Fibroblast of upper back skin (primary cell): Measurements from ENCODE around the gene KCNQ1OT1.

Experiments used
- DNase-seq: peaks from one replicate; pipeline ENCODE4 v3.0.0-alpha.2; 2013

Gene KCNQ1OT1

DNA sequence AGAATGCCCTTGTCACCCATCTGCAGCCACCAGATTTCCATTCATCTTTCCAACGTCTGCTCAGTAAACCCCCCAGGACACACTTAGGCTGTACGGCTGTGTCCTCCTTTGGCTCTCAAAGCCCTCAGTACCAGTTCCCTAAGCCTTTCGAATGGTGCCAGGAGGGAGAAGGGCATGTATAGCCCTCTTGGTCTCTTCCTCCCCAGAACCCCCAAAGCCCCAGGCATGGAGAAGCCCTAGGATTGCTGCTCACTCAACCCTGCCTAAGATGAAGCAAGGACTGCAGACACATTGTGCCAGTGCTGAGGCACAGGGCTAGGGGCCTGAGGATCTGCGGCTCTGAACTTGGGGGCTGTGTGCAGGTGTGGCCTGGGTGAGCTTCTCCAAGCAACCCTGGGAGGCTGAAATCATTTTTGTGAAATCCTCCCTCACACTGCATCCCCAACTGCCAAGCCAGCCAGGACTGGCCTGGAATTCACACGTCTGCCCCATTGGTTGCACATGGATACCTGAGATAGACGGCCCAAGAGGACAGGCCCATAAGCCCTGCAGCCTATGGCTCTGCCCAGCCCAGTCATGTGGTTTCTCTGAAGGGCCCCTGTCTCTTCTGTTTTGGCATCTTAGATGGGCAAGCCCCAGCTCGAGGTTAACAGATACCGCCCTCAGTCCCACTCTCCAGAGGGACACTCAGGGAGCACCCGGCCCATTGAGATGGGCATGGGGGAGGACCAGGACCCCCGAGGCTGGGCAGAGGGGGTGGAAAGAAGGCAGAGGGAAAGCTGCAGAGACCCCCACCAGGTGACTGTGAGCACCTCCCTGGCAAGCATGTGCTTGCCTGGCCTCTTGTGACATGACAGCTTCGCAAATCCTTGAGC is 34.0 kb downstream of the KCNQ1OT1 start:
- no peak for DNase-seq

DNA sequence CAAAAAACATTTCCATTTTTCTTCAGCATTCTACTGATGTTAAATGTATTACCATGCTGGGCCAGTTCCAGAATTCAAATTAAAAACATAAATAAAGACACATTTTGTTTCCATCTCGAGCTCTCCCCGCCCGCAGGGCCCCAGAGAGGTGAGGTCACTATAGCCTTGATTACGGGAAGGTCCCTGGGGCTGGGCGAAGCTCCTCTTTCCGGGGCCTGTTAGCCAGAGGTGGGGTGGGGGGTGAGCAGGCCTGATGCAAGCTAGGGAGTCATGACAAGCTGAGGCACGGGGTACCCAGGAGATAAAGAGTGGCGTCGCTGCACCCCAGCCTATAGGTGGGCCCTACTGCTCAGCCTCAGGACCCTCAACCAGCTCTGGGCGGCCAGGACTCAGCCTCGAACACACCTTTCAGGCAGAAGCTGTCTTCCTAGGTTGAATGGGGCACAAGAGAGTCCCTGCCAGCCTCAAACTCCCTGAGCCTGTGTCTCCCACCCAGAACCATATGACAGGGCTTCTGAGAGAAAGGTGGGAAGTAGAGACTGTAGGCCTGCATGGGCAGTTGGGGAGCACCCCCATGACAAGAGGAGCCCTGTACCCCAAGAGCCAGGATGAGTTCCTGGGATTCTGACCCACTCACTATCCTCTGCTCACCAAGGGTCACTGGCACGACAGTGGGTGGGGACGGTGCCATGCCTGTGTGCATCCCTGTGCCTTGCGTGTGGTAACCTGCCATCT is 34.8 kb downstream of the KCNQ1OT1 start:
- DNase-seq: no peak

DNA sequence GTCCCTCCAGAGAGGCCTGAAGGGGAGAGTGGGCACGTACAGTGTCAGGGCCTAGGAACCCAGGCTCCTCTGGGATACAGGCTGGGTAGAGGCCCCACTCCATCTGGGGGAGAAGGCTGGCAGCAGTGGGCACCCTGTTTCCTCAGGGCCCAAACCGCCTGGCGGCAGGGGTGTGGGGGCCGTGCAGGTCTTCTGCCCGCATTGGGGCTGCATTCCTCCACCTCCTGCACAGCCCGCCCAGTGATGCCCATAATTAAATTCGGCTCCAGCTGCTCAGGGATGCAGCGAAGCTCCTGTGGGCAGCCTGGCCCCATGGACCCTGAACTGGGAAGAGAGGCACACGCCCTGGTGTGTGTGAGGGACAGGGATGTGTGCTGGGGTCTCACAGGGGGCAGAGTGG is 35.4 kb downstream of the KCNQ1OT1 start:
- DNase-seq: no peak

DNA sequence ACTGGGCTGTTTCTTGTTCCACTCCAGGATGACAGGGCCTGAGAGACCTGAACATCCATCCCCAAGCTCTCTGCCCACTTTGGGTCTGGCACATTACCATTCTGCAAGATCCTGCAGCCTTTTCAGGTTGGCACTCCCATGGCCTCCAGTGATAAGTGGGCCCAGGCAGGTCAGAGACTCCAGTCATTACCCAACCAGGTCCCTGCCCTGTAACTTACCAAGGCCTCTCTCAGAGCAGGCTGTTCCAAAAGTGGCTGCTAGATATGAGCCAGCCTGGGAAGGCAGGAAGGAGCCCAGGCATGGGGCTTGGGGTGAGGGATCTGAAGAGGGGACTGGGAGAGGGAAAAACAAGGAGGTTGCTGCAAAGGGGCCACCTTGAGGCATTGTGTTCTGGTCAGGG is 35.9 kb downstream of the KCNQ1OT1 start:
- no peak for DNase-seq

DNA sequence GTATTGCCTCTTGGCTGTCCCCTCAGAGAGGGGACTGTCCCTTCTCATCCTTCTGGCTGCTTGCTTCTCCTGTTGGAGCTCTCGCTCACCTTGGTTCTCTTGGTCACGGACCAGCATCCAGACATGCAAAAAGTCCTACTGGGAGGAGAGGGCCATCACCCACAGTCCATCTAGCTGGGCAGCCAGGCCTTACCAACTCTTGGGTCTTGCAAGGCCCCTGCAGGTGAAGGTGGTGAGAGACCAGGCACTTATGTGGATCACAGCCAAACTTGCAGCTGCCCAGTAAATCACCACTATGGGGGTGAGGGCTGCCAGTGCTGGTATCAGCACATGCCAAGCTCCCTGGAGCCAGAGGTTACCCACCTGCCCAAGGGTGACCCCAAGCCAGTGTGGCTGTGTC is 36.3 kb downstream of the KCNQ1OT1 start:
- DNase-seq: no peak

DNA sequence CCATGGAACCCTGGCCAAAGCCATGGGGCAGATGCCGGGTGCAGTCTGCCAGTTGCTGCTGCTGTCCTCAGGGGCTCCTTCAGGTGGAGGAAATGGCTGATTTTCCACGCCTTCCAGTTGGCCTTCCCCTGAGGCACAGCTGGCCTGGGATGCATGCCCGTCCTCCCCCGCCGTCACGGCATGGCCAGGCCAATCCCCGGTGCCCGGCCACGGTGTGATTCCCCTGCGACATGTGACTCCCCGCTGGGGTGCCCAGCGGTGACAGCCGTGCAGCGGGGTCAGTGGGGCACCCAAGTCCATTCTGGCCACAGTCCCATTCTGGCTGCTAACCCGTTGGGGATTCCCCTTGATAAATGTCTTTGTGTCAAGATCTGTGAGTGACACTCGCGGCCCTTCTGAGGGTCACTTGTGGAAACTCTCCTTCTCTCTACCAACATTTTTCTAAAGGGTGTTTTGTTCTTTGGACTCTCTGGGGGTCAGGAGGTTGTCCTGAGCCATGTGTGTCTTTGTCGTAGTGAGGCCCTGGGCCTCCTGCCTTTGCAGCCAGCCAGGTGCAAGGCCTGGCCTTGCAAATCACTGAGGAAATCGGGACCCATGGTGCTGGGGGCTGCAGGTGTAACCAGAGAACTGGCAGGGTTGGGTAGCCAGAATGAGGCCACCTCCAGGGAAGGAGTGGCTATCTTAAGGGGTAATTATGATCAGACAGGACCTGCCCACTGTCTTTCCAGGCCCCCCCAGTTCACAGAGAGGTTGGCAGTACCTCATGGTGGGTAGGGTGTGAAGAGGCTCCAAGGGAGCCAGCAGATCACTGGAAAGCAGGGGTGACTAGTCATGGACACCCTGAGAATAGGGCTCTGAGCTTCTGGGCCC is 37.1 kb downstream of the KCNQ1OT1 start:
- no peak for DNase-seq

DNA sequence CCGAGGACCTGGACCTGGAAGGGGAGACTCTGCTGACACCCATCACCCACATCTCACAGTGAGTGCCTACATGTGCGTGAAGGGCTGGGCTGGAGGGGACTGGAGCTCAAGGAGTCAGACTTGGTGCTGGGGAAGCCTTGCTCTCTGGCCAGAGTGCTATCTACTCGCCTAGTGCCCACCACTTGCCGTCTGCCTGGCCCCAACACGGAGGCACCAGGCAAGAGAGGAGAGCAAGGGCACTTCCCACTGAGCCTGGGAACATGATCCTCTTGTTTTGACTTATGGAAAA is 37.8 kb downstream of the KCNQ1OT1 start:
- DNase-seq: no peak

DNA sequence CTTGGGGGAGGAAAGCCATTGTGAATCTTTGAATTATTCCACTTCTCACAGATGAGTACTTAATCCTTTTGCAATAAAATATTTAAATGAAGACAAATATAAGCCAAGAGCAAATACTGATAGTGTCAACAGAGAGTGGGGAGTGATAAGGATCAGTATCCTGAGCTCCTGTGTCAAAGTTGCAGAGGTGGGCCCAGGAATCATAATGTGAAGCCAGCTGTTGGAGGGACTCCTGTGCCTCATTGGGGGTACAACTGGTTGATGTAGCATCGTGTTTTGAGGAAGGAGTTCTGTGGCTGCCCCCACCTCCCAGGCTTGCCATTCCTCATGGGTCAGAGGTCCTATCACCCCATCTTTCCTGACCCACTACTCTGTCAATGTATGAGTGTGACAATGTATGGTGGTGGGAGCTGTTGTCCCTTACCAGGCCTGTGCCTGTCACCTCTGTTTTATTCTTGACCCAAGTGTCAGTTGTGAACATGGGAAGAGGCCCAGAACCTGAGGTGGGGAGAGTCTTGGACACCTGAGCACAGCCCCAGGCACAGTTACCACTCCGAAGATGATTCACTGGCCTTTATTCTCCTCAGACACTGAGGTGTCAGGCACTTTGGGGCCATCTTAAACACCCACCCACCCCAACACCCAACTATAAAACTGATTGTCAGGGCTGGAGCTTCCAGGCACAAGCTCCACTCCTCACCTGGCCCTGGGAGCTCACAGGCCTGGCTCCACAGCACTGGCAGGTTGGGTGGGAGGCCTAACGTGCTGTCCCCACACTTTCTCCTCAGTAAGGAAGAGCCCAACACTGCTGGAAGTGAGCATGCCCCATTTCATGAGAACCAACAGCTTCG is 38.4 kb downstream of the KCNQ1OT1 start:
- no peak for DNase-seq

DNA sequence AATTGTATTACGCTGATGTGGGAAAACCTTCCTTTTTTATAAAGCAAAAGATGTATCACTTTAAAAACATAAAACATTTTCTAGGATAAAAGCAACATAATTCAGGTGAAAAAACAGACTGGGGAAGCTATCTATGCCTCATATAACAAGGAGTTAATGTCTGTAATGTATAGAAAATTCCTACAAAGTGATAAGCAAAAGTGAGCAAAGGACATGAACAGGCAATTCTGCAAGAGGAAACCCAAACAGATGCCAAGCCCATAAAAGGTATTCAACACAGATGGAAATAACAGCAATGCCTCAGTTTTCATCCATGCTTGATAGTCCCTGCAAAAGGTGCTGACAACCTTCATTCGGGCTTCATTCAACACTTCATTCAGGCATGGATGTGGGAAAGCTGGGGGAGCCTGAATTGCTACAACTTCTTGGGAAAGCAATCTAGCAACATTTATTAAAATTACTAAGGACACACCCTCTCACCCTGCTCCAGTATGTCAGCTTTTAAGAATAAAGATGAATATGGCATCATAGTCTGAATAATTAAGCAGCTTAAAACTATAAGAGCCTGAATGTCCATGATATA is 39.3 kb downstream of the KCNQ1OT1 start:
- no peak for DNase-seq

DNA sequence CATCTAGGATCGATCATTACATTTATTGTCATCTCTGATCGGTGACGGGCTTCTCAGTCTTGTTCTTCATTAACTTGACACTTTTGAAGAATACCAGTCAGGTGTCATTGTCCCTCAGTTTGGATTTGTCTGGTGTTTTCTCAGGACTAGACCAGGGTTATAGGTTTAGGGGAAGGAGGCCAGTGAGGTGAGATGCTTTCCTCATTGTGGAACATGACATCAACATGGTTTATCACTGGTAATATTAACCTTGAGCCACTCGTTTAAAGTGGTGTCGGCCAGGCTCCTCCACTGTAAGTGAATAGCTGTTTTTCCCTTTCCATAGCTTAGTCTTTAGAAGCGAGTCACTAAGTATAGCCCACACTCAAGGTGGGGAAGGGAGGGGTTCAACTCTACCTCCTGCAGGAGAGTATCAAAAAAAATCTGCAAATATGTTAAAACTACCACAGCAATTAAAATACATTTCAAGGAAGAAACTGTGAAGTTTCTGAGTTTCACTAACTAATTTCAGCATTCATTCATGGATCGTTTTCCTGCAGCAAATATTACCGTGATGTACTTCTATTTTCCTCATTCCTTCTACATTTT is 42.0 kb downstream of the KCNQ1OT1 start:
- DNase-seq: no peak

DNA sequence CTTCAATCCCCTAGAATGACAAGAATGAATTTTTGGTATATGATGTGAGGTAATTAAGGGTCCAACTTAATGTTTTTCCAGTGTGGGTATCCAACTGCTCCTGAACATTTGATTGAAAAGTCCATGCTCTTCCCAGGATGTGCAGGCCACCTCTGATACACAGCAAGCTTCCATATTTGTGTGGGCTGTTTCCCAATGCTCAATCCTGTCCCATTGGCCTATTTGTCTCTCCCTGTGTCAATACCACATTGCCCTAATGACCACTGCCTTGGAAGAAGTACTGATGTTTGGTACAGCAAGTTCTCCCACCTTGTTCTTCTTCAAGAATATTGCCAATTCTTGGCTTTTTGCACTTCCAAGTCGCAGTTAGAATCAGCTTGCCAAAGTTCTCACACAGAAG is 42.9 kb downstream of the KCNQ1OT1 start:
- no peak for DNase-seq

DNA sequence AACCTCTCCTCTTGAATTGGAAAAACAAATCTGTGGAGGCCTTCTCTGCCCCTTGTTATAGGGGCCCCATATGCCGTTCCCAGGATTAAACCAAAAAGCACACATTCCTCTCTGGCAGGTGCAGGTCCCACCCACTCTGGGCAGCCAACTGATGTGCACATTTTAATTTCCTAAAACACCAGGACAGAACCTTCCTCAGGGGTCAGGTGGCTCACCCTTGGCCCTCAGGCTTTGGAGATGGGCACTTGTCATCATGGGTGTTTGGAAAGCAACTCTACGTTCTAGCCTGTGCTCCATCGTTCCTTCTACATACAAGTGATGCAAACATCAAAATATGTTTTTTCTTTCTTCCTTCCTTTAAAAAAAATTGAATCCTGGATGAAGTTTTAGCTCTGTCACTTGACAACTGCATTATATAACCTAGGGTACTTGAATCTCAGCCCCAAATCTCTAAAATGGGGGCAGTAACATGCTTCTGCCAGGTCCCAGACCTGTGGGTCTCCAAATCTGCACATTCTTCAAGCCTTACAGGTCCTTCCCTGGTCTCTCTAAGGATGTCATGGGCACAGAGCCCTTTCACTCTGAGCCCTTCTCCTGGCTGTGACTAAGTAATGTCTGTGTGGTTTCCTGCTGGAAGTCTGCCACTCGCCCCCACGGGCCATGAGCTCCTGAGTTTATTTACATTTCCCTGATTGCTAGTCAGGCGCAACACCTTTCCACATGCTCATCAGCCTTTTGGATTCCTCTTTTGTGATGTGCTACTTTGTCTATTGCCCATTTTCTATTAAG is 43.8 kb downstream of the KCNQ1OT1 start:
- peak; percentile 56 for DNase-seq

DNA sequence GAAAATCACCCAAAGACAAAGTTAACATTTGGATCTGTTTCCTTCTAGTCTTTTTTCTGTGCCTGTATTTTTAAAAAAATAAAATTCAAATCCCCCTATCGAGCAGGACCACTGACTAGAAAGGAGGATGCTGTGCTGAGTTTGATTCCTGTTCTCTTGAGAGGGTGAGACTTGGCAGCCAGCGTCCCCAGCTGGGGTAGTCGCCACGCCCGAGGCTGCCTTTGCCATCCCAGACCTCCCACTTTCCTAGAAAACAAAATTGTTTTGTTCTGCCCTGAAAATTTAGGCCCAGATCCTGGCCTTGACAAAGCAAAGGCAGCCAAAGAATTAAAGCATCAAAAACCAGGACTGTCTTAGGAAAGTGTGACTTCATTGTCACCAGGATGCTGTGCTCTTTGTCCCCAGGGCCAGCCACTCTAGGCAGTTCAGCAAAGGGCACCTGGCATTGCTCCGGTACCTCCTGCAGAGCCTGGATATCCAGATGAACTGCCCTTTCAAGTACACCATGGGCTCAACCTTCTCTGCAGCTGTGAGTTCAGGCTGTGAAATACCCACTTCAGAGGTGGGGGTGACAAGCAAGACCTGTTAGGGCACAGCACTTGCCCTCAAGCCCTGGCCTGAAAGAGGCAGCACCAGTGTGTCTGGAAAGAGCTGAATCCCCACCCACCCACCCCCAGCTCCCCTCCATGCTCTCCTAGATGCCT is 44.6 kb downstream of the KCNQ1OT1 start:
- no peak for DNase-seq

DNA sequence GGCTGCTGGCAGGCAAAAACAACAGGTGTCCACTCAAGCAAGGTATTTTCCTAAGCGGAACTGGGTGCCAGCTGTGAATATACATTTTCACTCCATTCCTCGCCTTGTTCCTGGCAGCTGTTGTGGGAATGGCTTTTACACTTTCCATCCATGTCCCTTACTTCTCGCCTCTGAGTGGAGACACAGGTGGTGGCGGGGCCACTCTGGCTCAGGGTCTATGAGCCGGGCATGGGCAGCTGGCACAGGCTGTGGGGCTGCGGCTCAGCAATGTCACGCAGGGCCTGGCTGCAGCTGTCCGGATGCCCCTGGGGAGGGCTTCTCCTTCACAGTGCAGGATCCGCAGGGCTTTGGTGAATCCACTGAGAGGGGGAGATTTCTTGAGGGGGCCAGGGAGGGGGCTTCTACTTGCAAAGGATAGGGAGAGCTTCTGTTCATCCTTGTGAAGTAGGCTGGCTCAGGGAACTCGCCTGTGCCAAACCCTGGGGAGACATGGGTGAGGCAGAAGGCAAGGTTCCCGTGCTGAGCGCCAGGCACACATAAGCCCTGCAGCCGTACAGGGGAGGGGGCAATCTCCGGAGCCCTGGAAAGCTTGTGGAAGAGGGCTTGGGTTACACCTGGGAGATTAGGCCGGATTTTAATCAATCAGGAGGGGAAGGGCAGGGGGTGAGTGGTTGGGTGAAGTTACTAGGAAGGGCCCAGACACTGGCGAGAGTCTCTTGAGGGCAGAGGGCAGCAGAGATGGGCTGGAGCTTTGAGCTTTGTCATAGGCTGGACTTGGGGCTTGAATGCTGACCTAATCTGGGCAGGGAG is 45.7 kb downstream of the KCNQ1OT1 start:
- DNase-seq: no peak

DNA sequence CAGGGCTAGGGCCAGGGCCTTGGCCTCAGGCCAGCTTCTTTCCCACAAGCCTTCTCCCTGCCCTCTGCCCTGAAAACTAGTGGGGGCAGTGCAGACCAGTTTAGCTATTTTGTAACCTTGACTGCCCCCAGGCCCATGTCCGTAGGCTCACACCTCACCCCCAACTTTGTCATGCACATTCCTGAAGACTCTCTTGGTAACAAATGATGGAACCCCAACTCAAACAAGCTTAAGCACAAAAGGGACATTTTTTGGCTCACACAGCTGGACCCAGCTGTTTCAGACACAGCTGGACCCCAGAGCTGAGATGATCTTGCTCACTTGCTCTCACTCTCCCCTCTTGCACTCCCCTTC is 46.6 kb downstream of the KCNQ1OT1 start:
- DNase-seq: no peak

DNA sequence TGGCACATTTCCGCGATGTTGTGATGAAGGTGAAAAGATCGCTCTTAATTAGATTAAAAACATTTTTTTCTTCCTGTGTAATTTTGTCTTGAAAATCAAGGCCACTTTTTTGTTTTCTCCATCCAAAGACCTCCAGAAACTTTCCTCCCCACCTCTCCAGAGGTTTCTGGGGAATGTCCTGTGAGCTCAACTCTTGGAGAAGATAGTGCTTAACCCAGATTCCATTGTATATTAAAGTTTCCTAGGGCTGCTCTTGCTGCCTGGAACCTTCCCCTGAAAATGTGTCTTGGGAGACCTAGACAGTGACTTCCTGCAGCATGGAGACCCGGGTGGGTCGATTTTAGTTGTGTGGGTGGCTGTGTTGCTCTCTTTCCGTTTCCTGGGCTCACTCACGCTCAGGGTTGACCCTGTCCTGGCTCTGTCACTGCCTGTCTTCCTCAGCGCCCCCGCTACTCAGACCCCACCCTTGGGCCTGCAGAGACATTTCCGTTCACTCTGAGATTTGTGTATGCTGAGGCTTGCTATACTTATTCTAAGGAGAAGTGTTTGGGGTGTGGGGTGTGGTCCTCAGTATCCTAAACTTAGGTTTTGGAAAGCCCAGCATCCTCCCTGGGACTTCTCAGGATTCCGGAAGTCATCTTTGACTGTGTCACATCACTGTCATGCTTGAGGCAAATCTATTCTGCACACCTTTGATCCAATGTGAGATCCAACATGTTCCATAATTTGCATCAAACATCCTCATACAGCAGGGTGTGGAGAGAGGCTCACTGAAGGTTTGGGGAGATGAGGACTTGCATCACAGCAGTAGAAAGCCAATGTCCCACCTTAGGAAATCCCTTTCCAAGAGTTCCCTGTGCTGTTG is 47.2 kb downstream of the KCNQ1OT1 start:
- DNase-seq: no peak

DNA sequence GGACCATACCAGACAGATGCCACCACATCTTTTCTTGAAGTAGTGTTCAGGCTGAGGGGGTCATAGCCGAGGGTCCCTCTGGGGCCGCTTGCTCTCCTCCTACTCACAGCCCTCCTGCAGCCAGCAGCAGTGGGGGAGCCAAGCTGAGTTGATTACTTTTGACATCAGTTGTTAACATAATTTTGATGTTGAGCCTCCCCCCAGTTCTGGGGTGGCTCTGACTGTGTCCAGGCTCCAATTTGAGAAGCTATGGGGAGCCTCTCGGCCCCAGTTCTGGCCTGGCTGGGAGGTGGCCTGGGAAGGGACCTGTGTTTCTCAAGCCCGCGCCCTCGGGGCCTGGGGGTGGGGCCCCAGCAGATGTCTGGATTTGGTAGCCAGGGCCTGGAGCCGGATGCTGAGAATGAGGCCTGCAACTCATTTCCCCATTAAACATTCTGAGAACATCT is 47.9 kb downstream of the KCNQ1OT1 start:
- DNase-seq: no peak

DNA sequence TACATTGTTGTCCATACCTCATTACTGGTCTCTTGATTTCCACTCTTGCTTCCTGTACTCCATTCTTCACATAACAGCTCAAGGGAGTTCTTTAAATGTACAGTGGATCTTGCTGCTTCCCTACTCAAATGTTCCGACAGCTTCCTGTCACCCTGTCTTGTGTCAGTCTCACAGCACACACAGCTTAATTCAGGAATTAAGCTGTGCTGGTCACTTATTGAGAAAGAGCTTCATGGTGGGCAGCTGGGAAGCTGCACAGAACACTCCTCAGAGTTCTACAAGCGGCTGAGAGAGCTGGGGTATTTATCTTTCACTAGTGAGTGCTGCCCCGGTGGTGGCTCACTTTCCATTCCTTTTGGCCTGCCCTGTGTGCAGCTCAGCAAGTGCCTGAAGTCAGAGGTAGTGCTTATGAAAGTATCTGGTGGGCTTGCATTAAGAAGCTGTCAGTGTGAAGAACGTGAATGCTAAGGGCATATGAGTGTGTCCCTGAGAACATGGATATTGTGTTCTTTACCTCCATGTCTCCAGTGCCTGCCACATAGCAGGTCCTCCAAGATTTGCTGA is 48.7 kb downstream of the KCNQ1OT1 start:
- DNase-seq: no peak
